LNCaP clone FGC (cell line): ENCODE results near the gene SP140.

Experiments used
- DNase-seq: peaks from one replicate; pipeline ENCODE4 v3.0.0-alpha.2; 2011; ENCODE audit warnings: low read depth
- H3K4me3 ChIP-seq: 2 replicates; pipeline ENCODE4 v1.5.1; 2011; ENCODE audit warnings: mild to moderate bottlenecking, low read depth, low read length, control low read depth
- TF ChIP-seq, protein P1 (sequence below): IDR thresholded peaks from 2 replicates; pipeline ENCODE4 v1.5.1; 2012; ENCODE audit warnings: mild to moderate bottlenecking; ENCODE audit not compliant: control insufficient read depth, insufficient read depth; ENCODE audit errors: extremely low read depth

SP140 gene

DNA sequence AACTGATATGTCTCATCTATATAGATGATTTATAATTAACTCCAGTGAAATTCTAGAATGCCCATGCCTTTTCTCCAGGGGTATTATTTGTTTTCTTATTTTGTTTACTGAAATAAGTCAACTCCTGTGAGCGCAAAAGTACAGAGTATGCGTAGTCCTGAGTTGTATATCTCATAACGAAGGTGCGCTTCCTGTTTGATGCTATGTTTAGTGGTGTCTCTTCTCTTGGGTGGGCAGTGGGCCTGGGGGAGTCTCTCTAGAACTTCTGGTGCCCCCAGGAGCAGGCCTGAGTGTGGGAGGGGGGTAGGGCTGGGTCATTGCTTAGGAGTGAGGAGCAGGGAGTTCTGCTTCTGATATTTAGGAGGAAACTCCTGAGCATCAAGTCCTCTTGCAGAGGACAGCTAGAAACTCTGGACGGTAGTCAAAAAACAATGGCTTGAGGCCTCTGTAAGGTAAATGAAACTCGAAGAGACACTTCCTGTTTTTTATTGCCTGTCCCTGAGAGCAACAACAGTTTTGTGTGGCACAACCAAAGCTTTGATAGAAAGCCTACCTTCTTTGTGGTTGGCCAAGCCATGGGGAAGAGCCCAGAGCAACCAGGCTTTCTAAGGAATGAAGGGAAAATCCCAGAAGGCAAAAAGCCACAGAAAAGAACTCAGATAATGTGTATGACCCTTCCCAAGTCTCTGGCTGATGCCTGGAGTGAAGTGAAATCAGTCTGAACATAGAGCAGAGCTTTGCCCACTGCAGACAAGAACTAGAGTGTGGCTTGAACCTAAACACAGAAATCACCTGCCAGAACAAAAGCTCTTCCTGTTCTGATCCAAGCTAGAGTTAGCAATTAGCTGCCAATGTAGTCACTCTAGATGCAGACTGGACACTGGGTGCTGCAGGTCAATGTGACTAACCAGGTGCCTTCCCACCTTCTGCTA is 92.9 kb downstream of the SP140 start:
- TF ChIP-seq, protein P1, sequence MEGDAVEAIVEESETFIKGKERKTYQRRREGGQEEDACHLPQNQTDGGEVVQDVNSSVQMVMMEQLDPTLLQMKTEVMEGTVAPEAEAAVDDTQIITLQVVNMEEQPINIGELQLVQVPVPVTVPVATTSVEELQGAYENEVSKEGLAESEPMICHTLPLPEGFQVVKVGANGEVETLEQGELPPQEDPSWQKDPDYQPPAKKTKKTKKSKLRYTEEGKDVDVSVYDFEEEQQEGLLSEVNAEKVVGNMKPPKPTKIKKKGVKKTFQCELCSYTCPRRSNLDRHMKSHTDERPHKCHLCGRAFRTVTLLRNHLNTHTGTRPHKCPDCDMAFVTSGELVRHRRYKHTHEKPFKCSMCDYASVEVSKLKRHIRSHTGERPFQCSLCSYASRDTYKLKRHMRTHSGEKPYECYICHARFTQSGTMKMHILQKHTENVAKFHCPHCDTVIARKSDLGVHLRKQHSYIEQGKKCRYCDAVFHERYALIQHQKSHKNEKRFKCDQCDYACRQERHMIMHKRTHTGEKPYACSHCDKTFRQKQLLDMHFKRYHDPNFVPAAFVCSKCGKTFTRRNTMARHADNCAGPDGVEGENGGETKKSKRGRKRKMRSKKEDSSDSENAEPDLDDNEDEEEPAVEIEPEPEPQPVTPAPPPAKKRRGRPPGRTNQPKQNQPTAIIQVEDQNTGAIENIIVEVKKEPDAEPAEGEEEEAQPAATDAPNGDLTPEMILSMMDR = no peak
- no peak overlapping the region for H3K4me3 ChIP-seq
- no peak for DNase-seq

DNA sequence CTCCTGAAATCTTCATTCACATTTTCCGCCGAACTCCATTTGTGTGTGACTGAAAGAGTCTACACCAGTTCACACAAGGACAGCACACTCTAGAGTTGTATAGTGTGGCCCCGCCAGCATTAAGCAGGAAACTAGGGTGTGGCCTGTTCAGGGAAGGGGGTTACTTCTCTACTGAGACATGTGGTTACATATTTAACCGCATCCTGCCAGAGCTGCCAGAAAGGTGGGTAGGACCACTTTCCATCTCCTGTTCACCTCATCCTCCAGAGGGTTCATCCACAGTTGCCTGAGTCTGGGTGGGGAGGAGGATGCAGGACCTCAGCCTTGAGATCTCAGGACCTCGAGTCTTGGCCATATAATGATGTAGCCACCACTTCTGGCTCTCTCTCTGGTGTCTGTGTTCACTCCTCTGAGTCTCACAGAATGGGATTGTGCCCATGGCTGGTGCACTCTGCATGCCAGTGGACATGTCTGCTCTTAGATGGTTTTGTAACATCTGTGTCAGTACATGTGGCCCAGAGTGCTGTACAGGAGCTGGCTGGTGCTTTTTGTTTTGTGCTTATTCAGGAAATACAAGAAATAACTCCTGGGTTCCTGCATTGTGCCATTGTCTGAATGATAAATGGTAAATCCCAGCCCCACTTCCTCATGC is 93.8 kb downstream of the SP140 start:
- H3K4me3 ChIP-seq = no peak overlapping the region
- TF ChIP-seq, protein P1 = no peak
- no peak for DNase-seq

DNA sequence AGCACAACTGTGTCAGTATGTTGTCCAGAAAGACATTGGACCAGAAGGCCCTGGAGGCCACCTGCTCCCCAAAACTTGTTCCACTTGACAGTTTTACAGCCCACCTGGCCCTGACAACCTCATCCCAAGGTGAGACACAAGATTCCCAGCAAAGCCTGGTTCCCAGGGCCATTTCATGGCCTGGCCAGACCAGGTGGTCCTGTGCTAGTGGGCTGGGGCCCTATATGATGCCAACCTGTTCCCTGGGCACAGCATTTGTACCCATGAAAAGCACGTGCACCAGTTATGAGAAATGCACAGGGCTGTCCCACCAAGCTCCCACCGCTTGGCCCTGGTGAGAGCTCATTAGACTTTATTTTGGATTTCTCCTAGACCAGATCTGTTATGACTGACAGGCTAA is 95.5 kb downstream of the SP140 start:
- TF ChIP-seq, protein P1 = no peak
- no peak overlapping the region for H3K4me3 ChIP-seq
- no peak for DNase-seq

DNA sequence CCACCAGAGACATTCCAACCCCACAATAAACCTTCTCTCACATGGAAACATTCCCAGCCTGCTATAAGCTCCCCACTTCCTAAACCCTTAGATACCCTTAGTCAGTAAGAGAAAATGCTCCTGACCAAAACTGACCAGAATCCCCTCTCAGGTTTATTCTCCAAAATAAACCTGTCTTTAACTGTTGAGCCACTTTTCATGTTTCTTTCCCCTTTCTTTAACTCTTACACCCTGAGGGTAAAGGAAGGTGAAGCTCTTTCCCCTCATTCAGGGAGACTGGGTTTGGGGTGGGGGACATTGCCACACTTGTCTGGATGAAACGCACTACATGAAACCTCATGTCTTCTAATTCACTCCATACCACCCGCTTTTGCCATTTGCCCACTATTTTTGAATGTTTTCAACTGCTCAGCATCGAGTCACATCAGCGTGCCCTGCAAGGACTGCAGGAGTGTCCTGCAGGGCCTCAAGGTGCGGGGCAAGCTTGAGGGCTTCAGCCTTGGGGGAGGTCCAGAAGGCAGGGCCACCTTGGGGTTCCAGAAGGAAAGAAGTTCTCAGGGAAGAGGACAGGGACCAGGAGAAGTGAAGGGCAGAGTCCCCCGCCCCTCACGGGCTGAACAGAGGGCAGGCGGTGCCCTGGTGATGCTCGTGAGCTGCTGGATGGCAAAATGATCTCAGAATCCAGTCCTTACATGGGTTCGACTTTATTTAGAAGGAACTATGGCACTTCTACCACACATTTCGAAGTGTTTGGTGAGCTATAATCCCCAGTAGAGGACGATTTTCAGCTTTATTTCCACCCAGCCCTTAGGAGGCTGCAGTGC is 97.2 kb downstream of the SP140 start:
- DNase-seq = no peak
- TF ChIP-seq, protein P1 = no peak

DNA sequence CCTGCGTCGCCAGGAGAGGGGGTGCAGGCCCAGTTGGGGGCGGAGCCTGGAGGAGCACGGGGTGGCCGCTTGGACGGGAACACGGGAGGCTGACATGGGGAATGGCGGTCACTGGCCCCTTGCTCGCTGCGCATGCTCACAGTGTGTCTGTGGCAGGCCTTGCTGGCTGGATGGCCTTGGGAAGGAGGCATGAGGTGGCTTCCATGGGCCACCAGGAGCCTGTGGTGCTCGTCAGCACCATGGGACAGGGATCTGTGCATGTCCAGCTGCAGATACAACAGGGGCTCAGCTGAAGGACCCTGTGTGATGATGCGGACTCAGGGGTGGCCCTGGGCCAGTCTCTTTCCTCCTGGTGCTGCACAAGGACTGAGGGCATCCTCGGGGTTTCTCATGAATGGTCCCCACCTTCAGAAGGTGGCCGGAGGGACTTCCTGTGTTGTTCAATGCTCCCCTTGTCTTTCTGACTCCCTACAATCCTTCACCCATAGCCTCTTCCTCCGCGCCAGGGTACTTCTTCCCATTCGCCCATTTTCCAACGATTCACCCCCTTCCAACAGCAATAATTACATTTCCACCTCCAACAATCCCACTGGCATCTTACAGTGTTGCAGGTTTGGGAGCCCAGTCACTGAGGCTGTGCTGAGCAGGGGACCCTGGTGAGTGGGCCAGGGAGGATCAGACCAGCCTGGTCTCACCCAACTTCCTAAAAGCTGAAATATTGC is 98.0 kb downstream of the SP140 start:
- TF ChIP-seq, protein P1 = 0 out of 2 replicates have a peak, but pooled peaks have one; percentile 28
- DNase-seq = no peak
- H3K4me3 ChIP-seq = no peak overlapping the region

More for the DNA sequence above, 97.2 kb downstream of the SP140 start:
- no peak overlapping the region for H3K4me3 ChIP-seq

DNA sequence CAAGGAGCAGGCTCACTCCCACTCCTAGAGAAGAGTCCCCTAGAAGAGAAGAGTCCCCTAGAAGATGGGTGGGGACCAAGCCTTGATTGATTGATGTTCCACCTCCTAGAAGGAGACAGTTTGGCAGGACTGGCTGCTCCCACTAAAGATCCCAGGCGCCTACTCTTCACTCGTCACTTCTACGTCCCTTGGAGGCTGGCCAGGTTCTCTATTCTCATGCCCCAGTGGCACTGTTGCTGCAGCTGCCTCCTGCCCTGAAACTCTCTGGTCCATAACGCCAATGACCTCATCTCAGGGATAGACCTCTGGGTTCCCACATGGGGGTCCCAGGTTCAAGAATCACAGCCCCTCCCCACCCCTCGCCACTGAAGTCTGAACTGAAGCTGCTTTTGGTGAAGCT is 99.0 kb downstream of the SP140 start:
- no peak overlapping the region for H3K4me3 ChIP-seq
- DNase-seq = no peak
- TF ChIP-seq, protein P1 = no peak
